Neuronal stem cell (in vitro differentiated cells): ENCODE measurements around the gene ZSWIM2.
A peak's percentile ranks its signal among the peaks of the same experiment; 100 is the strongest.

ENCODE experiments used
- DNase-seq: peaks from one replicate; pipeline ENCODE4 v3.0.0-alpha.2; 2013; ENCODE audit warnings: low spot score
- H2AFZ ChIP-seq: one replicate; pipeline ENCODE4 v1.6.1; 2013; ENCODE audit warnings: mild to moderate bottlenecking, low read length, inconsistent platforms
- H2AK5ac ChIP-seq: 2 replicates; pipeline ENCODE4 v1.6.1; 2013; ENCODE audit warnings: low read depth, mild to moderate bottlenecking, inconsistent platforms, low read length, moderate library complexity, mixed read lengths
- H2BK120ac ChIP-seq: 2 replicates; pipeline ENCODE4 v1.6.1; 2013; ENCODE audit warnings: low read depth, mild to moderate bottlenecking, inconsistent platforms, low read length, moderate library complexity, mixed read lengths
- H2BK12ac ChIP-seq: one replicate; pipeline ENCODE4 v1.6.1; 2013; ENCODE audit warnings: low read length, inconsistent platforms
- H2BK15ac ChIP-seq: 2 replicates; pipeline ENCODE4 v1.6.1; 2013; ENCODE audit warnings: mild to moderate bottlenecking, low read length, inconsistent platforms, mixed read lengths
- H2BK5ac ChIP-seq: one replicate; pipeline ENCODE4 v1.6.1; 2013; ENCODE audit warnings: inconsistent platforms, mild to moderate bottlenecking, low read length, moderate library complexity
- H3K14ac ChIP-seq: one replicate; pipeline ENCODE4 v1.6.1; 2013; ENCODE audit warnings: low read length, inconsistent platforms
- H3K18ac ChIP-seq: 2 replicates; pipeline ENCODE4 v1.6.1; 2013; ENCODE audit warnings: low read length, inconsistent platforms
- H3K23ac ChIP-seq: 2 replicates; pipeline ENCODE4 v1.6.1; 2013; ENCODE audit warnings: low read depth, mild to moderate bottlenecking, mixed read lengths, low read length, inconsistent platforms; ENCODE audit not compliant: poor library complexity
- H3K27ac ChIP-seq: replicated peaks from 3 replicates; pipeline ENCODE4 v1.5.1; 2013; ENCODE audit warnings: low read length, inconsistent platforms
- H3K27me3 ChIP-seq, 3 experiments: 2 replicates each; pipeline ENCODE4 v1.6.1; 2013; ENCODE audit warnings: low read length in 3 of 3, mild to moderate bottlenecking in 2 of 3, inconsistent platforms in 1 of 3, low read depth in 1 of 3, mixed read lengths in 1 of 3, moderate library complexity in 1 of 3; ENCODE audit not compliant: control insufficient read depth in 3 of 3, insufficient read depth in 3 of 3
- H3K36me3 ChIP-seq, 2 donors: replicated peaks in 1 of 2; 2 replicates each; pipeline ENCODE4 v1.6.1; 2013; ENCODE audit warnings: low read length in 2 of 2; ENCODE audit not compliant: control insufficient read depth in 2 of 2, insufficient read depth in 2 of 2
- H3K4ac ChIP-seq: 2 replicates; pipeline ENCODE4 v1.6.1; 2013; ENCODE audit warnings: inconsistent platforms, mild to moderate bottlenecking, low read length, moderate library complexity
- H3K4me1 ChIP-seq, 2 donors: 1 replicate in 1 of 2; 2 replicates in 1 of 2; pipeline ENCODE4 v1.6.1; 2013; ENCODE audit warnings: low read length in 2 of 2, low read depth in 1 of 2; ENCODE audit not compliant: control insufficient read depth in 2 of 2, insufficient read depth in 1 of 2
- H3K4me2 ChIP-seq: one replicate; pipeline ENCODE4 v1.6.1; 2013; ENCODE audit warnings: mild to moderate bottlenecking, low read length, inconsistent platforms; ENCODE audit not compliant: insufficient read depth, poor library complexity, severe bottlenecking
- H3K4me3 ChIP-seq, 2 donors: 2 replicates each; pipeline ENCODE4 v1.5.1; 2013; ENCODE audit warnings: low read length in 2 of 2, mild to moderate bottlenecking in 2 of 2, inconsistent platforms in 1 of 2, moderate library complexity in 1 of 2
- H3K79me1 ChIP-seq: one replicate; pipeline ENCODE4 v1.6.1; 2013; ENCODE audit warnings: low read depth, mild to moderate bottlenecking, inconsistent platforms, low read length, moderate library complexity
- H3K9ac ChIP-seq: one replicate; pipeline ENCODE4 v1.6.1; 2013; ENCODE audit warnings: mild to moderate bottlenecking, low read depth, low read length, inconsistent platforms; ENCODE audit not compliant: poor library complexity
- H3K9me3 ChIP-seq, 2 donors: replicated peaks in 1 of 2; 2 replicates each; pipeline versions ENCODE3 to v1.6.1; 2013; ENCODE audit warnings: low read length in 2 of 2, mild to moderate bottlenecking in 2 of 2, inconsistent platforms in 1 of 2, low read depth in 1 of 2, mixed read lengths in 1 of 2, moderate library complexity in 1 of 2; ENCODE audit not compliant: control insufficient read depth in 2 of 2, insufficient read depth in 1 of 2
- H4K8ac ChIP-seq: one replicate; pipeline ENCODE4 v1.6.1; 2013; ENCODE audit warnings: low read depth, mild to moderate bottlenecking, inconsistent platforms, low read length, moderate library complexity
- H4K91ac ChIP-seq: one replicate; pipeline ENCODE4 v1.6.1; 2013; ENCODE audit warnings: low read length, low read depth, mild to moderate bottlenecking, inconsistent platforms; ENCODE audit not compliant: poor library complexity
- WGBS, 2 donors: extraction: QIAGEN DNeasy Blood & Tissue Kit; methylation state at CpG; one replicate each; pipeline ENCODE4 v1.1.7; 2013; ENCODE audit warnings: missing lambda C conversion rate in 2 of 2, mixed read lengths in 1 of 2; ENCODE audit not compliant: insufficient read length in 2 of 2, insufficient replicate concordance in 1 of 2; ENCODE audit errors: extremely low coverage in 2 of 2; 5-methylcytosine and 5-hydroxymethylcytosine counted together

ZSWIM2 gene

GRCh38 chr2:186892821-186893220 is 43.9 kb upstream of the ZSWIM2 start:
- Histone ChIP-seq H3K9ac (no peak overlapping the region), H4K91ac (no peak overlapping the region), H3K9me3 (no peaks in the 10 kb centered on the region), H2AFZ (no peak overlapping the region), H3K36me3 (no peaks in the 10 kb centered on the region), H3K4me1 (no peaks in the 10 kb centered on the region), H4K8ac (no peak overlapping the region), H3K23ac (no peak overlapping the region), H2BK5ac (no peak overlapping the region), H3K27me3 (no peaks in the 10 kb centered on the region), H2BK15ac (no peak overlapping the region), H3K14ac (no peak overlapping the region), H3K18ac (no peak overlapping the region), H3K4me3 (no peak overlapping the region), H2BK120ac (no peak overlapping the region), H3K27ac (no peak overlapping the region), H2AK5ac (no peak overlapping the region), H3K79me1 (no peaks in the 10 kb centered on the region), H3K4me2 (no peak overlapping the region), H2BK12ac (no peak overlapping the region), H3K4ac (no peak overlapping the region)
- WGBS, 2 donors = no CpG with 5 or more reads among the region's 2 CpGs
- DNase-seq = no peak

- no peak for DNase-seq
- no peak overlapping the region for H2BK120ac ChIP-seq
- WGBS, 2 donors = no CpG with 5 or more reads among the region's 1 CpG
These were observed 42.2 kb upstream of the ZSWIM2 start for GRCh38 chr2:186891185-186891621.

GRCh38 chr2:186889101-186889879 is 40.3 kb upstream of the ZSWIM2 start:
- Histone ChIP-seq H4K91ac (no peak overlapping the region), H3K9ac (no peak overlapping the region), H3K14ac (no peak overlapping the region), H3K4ac (no peak overlapping the region), H3K4me3 (no peak overlapping the region), H3K18ac (no peak overlapping the region), H3K4me2 (no peak overlapping the region), H3K79me1 (no peaks in the 10 kb centered on the region), H2BK5ac (no peak overlapping the region), H2BK120ac (no peak overlapping the region), H2AK5ac (no peak overlapping the region), H3K23ac (no peak overlapping the region), H3K27ac (no peak overlapping the region), H2BK12ac (no peak overlapping the region), H4K8ac (no peak overlapping the region), H3K4me1 (peaks cover 0 to 10% of the 10 kb centered on the region in 2 donors), H2AFZ (no peak overlapping the region), H3K36me3 (no peaks in the 10 kb centered on the region), H3K9me3 (no peaks in the 10 kb centered on the region), H2BK15ac (no peak overlapping the region), H3K27me3 (no peaks in the 10 kb centered on the region)
- no peak for DNase-seq
- no CpG with 5 or more reads among the region's 7 CpGs for WGBS, 2 donors

More at GRCh38 chr2:186891185-186891621, 42.2 kb upstream of the ZSWIM2 start:
- H3K18ac ChIP-seq = no peak overlapping the region
- H3K4me3 ChIP-seq = no peak overlapping the region
- no peaks in the 10 kb centered on the region for H3K9me3 ChIP-seq
- no peak overlapping the region for H4K8ac ChIP-seq
- H3K36me3 ChIP-seq = no peaks in the 10 kb centered on the region
- no peak overlapping the region for H2BK5ac ChIP-seq
- no peak overlapping the region for H3K23ac ChIP-seq
- H2AK5ac ChIP-seq = no peak overlapping the region
- no peak overlapping the region for H4K91ac ChIP-seq
- no peak overlapping the region for H3K4ac ChIP-seq
- H2BK15ac ChIP-seq = no peak overlapping the region
- H3K9ac ChIP-seq = no peak overlapping the region
- H3K27ac ChIP-seq = no peak overlapping the region
- peaks cover 0 to 4% of the 10 kb centered on the region in 2 donors for H3K4me1 ChIP-seq
- H3K4me2 ChIP-seq = no peak overlapping the region
- no peak overlapping the region for H2AFZ ChIP-seq
- H3K79me1 ChIP-seq = no peaks in the 10 kb centered on the region
- H2BK12ac ChIP-seq = no peak overlapping the region
- no peaks in the 10 kb centered on the region for H3K27me3 ChIP-seq
- no peak overlapping the region for H3K14ac ChIP-seq

- no CpG with 5 or more reads among the region's 7 CpGs for WGBS, 2 donors
- no peak overlapping the region for H2BK5ac ChIP-seq
- H3K79me1 ChIP-seq = no peaks in the 10 kb centered on the region
These were observed 38.4 kb upstream of the ZSWIM2 start for GRCh38 chr2:186887107-186888090.

More at GRCh38 chr2:186887107-186888090, 38.4 kb upstream of the ZSWIM2 start:
- no peak overlapping the region for H2BK120ac ChIP-seq
- H3K4me1 ChIP-seq = peaks cover 0 to 12% of the 10 kb centered on the region in 2 donors
- no peak overlapping the region for H4K91ac ChIP-seq
- H2AFZ ChIP-seq = peak overlapping the region; percentile 38
- DNase-seq = no peak
- no peak overlapping the region for H3K27ac ChIP-seq
- H3K18ac ChIP-seq = no peak overlapping the region
- no peak overlapping the region for H3K9ac ChIP-seq
- H2BK15ac ChIP-seq = no peak overlapping the region
- no peak overlapping the region for H2AK5ac ChIP-seq
- no peak overlapping the region for H2BK12ac ChIP-seq
- no peak overlapping the region for H3K4ac ChIP-seq
- H3K9me3 ChIP-seq = peaks cover 0 to 4% of the 10 kb centered on the region in 2 donors
- no peak overlapping the region for H4K8ac ChIP-seq
- no peak overlapping the region for H3K4me2 ChIP-seq
- H3K4me3 ChIP-seq = no peak overlapping the region
- no peaks in the 10 kb centered on the region for H3K36me3 ChIP-seq
- no peak overlapping the region for H3K14ac ChIP-seq
- H3K23ac ChIP-seq = no peak overlapping the region
- H3K27me3 ChIP-seq = no peaks in the 10 kb centered on the region
